Ishikawa (cell line): ENCODE data around the gene TST.

ENCODE experiments used
- CEBPB ChIP-seq: IDR thresholded peaks from 2 replicates; pipeline ENCODE4 v1.6.1; 2012
- CREB1 ChIP-seq: IDR thresholded peaks from 2 replicates; pipeline ENCODE4 v1.6.1; 2012; ENCODE audit warnings: low read depth
- EGR1 ChIP-seq: IDR thresholded peaks from 2 replicates; pipeline ENCODE4 v1.6.1; 2012
- EP300 ChIP-seq: IDR thresholded peaks from 2 replicates; pipeline ENCODE4 v1.6.1; 2012; ENCODE audit warnings: borderline replicate concordance
- FOXM1 ChIP-seq: IDR thresholded peaks from 2 replicates; pipeline ENCODE4 v1.6.1; 2012; ENCODE audit warnings: low read depth, borderline replicate concordance
- MAX ChIP-seq: IDR thresholded peaks from 2 replicates; pipeline ENCODE4 v1.6.1; 2012
- NFIC ChIP-seq: IDR thresholded peaks from 2 replicates; pipeline ENCODE4 v1.6.1; 2012
- RAD21 ChIP-seq: IDR thresholded peaks from 2 replicates; pipeline ENCODE4 v1.6.1; 2012; ENCODE audit warnings: low read depth
- REST ChIP-seq: IDR thresholded peaks from 2 replicates; pipeline ENCODE4 v1.6.1; 2012; ENCODE audit warnings: low read depth, mild to moderate bottlenecking
- TAF1 ChIP-seq: IDR thresholded peaks from 2 replicates; pipeline ENCODE4 v1.6.1; 2012; ENCODE audit warnings: low read depth, mild to moderate bottlenecking
- TCF12 ChIP-seq: IDR thresholded peaks from 2 replicates; pipeline ENCODE4 v1.6.1; 2012; ENCODE audit warnings: low read depth
- TEAD4 ChIP-seq: IDR thresholded peaks from 2 replicates; pipeline ENCODE4 v1.6.1; 2012
- USF1 ChIP-seq: IDR thresholded peaks from 2 replicates; pipeline ENCODE4 v1.6.1; 2012
- YY1 ChIP-seq: IDR thresholded peaks from 2 replicates; pipeline ENCODE4 v1.6.1; 2012; ENCODE audit warnings: low read depth
- ZBTB7A ChIP-seq: IDR thresholded peaks from 2 replicates; pipeline ENCODE4 v1.6.1; 2012; ENCODE audit warnings: low read depth

TST gene

GRCh38 chr22:36999463-36999862, 19.8 kb downstream of the TST start:
- no peak for TF ChIP-seq EGR1
- TF ChIP-seq RAD21, result no peak
- no peak for TF ChIP-seq CEBPB
- no peak for TF ChIP-seq FOXM1
- no peak for TF ChIP-seq TEAD4
- TF ChIP-seq EP300, result no peak
- TF ChIP-seq TAF1, result no peak
- TF ChIP-seq TCF12, result no peak
- no peak for TF ChIP-seq NFIC
- TF ChIP-seq USF1, result no peak
- no peak for TF ChIP-seq CREB1

GRCh38 chr22:36998620-36999351, 20.5 kb downstream of the TST start:
- TF ChIP-seq MAX (no peak), EGR1 (no peak), USF1 (no peak), CEBPB (no peak), ZBTB7A (no peak), FOXM1 (no peak), RAD21 (no peak), YY1 (no peak), TEAD4 (no peak), TCF12 (no peak), TAF1 (no peak), NFIC (no peak), CREB1 (no peak), REST (no peak), EP300 (no peak)

GRCh38 chr22:36997746-36998145, 21.5 kb downstream of the TST start:
- TF ChIP-seq REST, result no peak
- no peak for TF ChIP-seq USF1
- TF ChIP-seq EGR1, result no peak
- no peak for TF ChIP-seq EP300
- no peak for TF ChIP-seq MAX
- TF ChIP-seq YY1, result no peak
- no peak for TF ChIP-seq TEAD4
- TF ChIP-seq TCF12, result no peak
- no peak for TF ChIP-seq CREB1
- TF ChIP-seq TAF1, result no peak
- TF ChIP-seq CEBPB, result no peak
- TF ChIP-seq NFIC, result no peak
- TF ChIP-seq FOXM1, result no peak
- no peak for TF ChIP-seq RAD21
- TF ChIP-seq ZBTB7A, result no peak

GRCh38 chr22:36991206-36991605, 28.0 kb downstream of the TST start:
- TF ChIP-seq CREB1, result no peak
- no peak for TF ChIP-seq NFIC
- no peak for TF ChIP-seq USF1
- TF ChIP-seq MAX, result no peak
- TF ChIP-seq RAD21, result no peak
- TF ChIP-seq TCF12, result no peak

- TF ChIP-seq ZBTB7A (no peak), REST (no peak), USF1 (no peak; the same call in 1 of the 2 replicates), NFIC (no peak)
Observed at GRCh38 chr22:36990457-36990856, 28.8 kb downstream of the TST start.
